GM13977 (cell line): ENCODE results near the gene POR.
A peak's percentile ranks its signal among the peaks of the same experiment; 100 is the strongest.
"Not testable (repeated sequence)": the region's sequence is repeated elsewhere in the genome, so short reads cannot be mapped to it uniquely, and the experiment has no call there.

Source experiments
- DNase-seq: peaks from one replicate; pipeline ENCODE4 v3.0.0; 2012; ENCODE audit warnings: low spot score
- CTCF ChIP-seq: IDR thresholded peaks from 2 replicates; pipeline ENCODE4 v1.5.1; 2012; ENCODE audit warnings: mild to moderate bottlenecking, control low read depth; ENCODE audit not compliant: insufficient read depth; ENCODE audit errors: extremely low read depth, missing control alignments
- in situ Hi-C: fragments of 300-500 bp; cut with MboI; formaldehyde crosslinking; loops from one replicate; pipeline ENCODE4 v1.12.0; 2022; ENCODE audit warnings: low sequenced_read_pairs, low pct_unique_long_range_greater_than_20kb, mixed read lengths, inconsistent platforms; ENCODE audit not compliant: unreplicated experiment

POR gene

GRCh38 chr7:75909521-75910132 lies 5.3 kb upstream of the POR start:
- no peak for DNase-seq
- TF ChIP-seq CTCF: no peak
- in situ Hi-C loops: no loop called here

DNA sequence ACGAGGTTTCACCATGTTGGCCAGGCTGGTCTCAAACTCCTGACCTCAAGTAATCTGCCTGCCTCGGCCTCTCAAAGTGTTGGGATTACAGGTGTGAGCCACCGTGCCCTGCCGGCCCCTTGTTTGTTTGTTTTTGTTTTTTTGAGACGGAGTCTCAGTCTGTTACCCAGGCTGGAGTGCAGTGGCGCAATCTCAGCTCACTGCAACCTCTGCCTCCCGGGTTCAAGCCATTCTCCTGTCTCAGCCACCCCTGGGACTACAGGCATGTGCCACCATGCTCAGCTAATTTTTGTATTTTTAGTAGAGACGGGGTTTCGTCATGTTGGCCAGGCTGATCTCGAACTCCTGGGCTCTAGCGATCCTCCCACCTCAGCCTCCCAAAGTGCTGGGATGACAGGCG lies 3.8 kb upstream of the POR start:
- in situ Hi-C loops, DNase-seq: not testable (repeated sequence)

- in situ Hi-C loops: no loop called here
- DNase-seq: no peak
- TF ChIP-seq CTCF: no peak
Measured at GRCh38 chr7:75913437-75913836, 1.5 kb upstream of the POR start.

DNA sequence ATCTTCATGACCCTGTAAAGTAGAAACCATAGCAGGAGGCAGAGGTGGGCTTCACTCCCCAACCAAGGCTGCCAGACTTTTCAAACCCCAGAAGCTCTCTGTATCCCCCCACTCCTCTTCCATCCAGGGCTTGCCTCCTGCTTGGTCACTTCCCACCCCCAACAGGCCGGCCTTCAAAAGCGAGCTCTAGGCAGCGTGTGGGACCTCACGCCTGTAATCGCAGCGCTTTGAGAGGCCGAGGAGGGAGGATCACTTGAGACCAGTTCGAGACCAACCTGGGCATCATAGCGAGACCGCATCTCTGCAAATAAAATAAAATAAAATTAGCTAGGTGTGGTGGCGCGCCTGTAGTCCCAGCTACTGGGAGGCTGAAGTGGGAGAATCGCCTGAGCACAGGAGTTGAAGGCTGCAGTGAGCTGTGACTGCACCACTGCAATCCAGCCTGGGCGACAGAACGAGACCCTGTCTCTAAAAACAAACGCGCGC lies 743 bp upstream of the POR start:
- DNase-seq: no peak
- TF ChIP-seq CTCF: no peak
- in situ Hi-C loops: no loop called here

- peak; percentile 60 for DNase-seq
- in situ Hi-C loops: no loop called here
- no peak for TF ChIP-seq CTCF
Measured at GRCh38 chr7:75915416-75916156, 631 bp downstream of the POR start.

DNA sequence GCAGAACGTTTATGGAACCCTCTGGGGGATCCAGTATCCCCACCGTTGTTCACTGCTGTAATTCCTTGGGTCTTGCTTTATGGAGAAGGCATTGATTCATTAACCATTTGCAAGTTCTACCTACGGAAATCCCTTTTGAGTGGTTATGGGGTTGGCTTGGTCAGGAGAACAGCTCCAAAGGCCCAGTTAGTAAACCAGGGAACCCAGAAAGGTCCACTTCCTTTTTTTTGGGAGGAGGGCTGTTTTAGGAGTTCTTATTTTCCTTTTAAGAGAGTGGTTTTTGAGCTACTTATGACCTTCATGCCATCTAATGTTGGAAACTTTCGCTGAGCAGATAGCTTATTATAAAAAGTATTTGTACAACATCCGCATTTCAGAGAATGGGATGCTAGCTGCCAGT lies 1.3 kb downstream of the POR start:
- DNase-seq: no peak
- in situ Hi-C loops: no loop called here
- TF ChIP-seq CTCF: no peak

DNA sequence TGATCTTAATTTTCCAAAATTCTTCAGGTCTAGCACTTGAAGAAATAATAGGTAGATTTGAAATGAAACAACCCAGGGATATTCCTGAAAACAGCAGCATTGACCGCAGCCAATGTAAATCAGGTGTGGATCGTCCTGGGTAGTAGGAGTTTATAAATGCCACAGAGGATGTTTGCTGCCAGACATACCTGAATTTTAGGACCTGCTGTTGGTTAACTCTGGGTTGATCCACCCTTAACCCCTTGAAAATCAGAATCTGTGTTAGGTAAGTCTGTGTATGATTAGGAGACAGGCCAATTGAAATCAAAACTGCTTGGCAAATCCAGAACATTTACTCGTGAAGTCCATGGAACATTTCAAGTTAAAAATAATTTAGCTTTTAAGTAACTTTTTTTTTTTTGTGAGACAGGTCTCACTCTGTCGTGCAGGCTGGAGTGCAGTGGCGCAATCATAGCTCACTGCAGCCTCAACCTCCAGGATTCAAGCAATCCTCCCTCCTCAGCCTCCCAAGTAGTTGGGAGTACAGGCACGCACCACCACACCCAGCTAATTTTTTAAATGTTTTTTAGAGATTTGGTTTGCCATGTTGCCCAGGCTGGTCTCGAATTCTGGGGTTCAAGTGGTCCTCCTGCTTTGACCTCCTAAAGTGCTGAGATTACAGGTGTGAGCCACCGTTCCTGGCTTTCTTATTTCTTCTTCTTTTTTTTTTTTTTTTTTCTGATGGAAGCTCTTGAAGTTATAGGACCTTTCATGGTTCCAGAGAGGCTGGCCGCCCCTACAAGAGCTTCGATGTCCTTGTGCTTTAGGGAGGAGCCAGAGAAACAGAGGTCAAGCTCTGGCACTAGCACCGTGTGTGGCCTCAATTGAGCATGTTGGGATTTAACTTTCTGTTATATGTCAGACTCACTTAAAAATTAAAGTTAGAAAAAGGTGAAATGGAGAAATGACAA lies 2.0 kb downstream of the POR start:
- DNase-seq: no peak
- no peak for TF ChIP-seq CTCF
- in situ Hi-C loops: no loop called here
